ENCODE data around the gene CAMTA1. TPM values are rescaled to one million over a fixed set of nuclear protein-coding genes. Genes with fewer than 3 reads are reported as not detected.

CAMTA1 gene
- total and polyA plus RNA-seq, 8 donors, result 42.8 to 213 (median 118) TPM

- no peak overlapping the region for H3K4me3 ChIP-seq
- 67 to 78% (median 75%) methylated on average over 12 of the region's 12 CpGs for WGBS, 5 donors
- peaks cover 0 to 11% (median 5%) of the 10 kb centered on the region in 3 donors for H3K27me3 ChIP-seq
- no peaks in the 10 kb centered on the region for H3K36me3 ChIP-seq
- H3K27ac ChIP-seq, result no peak overlapping the region
- peaks cover 0 to 12% (median 5%) of the 10 kb centered on the region in 4 donors for H3K4me1 ChIP-seq
- intact Hi-C loops (cut with DNase I; ENCODE audit: low total_unique reads), result no loop called here
- TF ChIP-seq POLR2AphosphoS5 (IDR thresholded peaks at IDR 0.05) (no peak), CTCF (IDR thresholded peaks at IDR 0.05) (no peak), POLR2A (IDR thresholded peaks at IDR 0.05) (no peak), EP300 (IDR thresholded peaks at IDR 0.05) (no peak)
- DNase-seq, result no peak
- H3K9me3 ChIP-seq, result no peaks in the 10 kb centered on the region
These were observed 143.0 kb downstream of the CAMTA1 start for GRCh38 chr1:6928106-6928885.

- Histone ChIP-seq H3K27me3 (peaks cover 0 to 33% (median 25%) of the 10 kb centered on the region in 3 donors), H3K9me3 (no peaks in the 10 kb centered on the region), H3K4me1 (peaks cover 0 to 4% (median 2%) of the 10 kb centered on the region in 4 donors), H3K36me3 (no peaks in the 10 kb centered on the region), H3K4me3 (no peak overlapping the region), H3K27ac (no peak overlapping the region)
- no peak for DNase-seq
- intact Hi-C loops (cut with DNase I; ENCODE audit: low total_unique reads), result no loop called here
- WGBS, 5 donors, result 73 to 82% (median 77%) methylated on average over 8 of the region's 8 CpGs
- TF ChIP-seq POLR2AphosphoS5 (IDR thresholded peaks at IDR 0.05) (no peak), CTCF (IDR thresholded peaks at IDR 0.05) (no peak), POLR2A (IDR thresholded peaks at IDR 0.05) (no peak), EP300 (IDR thresholded peaks at IDR 0.05) (no peak)
These were observed 145.6 kb downstream of the CAMTA1 start for GRCh38 chr1:6930732-6931300.

- intact Hi-C loops (cut with DNase I; ENCODE audit: low total_unique reads), result no loop called here
- TF ChIP-seq POLR2AphosphoS5 (IDR thresholded peaks at IDR 0.05), result no peak
- H3K27me3 ChIP-seq, result peaks cover 0 to 44% (median 24%) of the 10 kb centered on the region in 3 donors
These were observed 150.2 kb downstream of the CAMTA1 start for GRCh38 chr1:6935361-6935883.

GRCh38 chr1:6935911-6936690 lies 150.8 kb downstream of the CAMTA1 start:
- Histone ChIP-seq H3K27ac (no peak overlapping the region), H3K36me3 (no peaks in the 10 kb centered on the region), H3K9me3 (no peaks in the 10 kb centered on the region), H3K4me1 (peaks cover 0 to 4% (median 2%) of the 10 kb centered on the region in 4 donors), H3K4me3 (no peak overlapping the region), H3K27me3 (peaks cover 0 to 39% (median 24%) of the 10 kb centered on the region in 3 donors)
- 32 to 60% (median 53%) methylated on average over 8 of the region's 8 CpGs for WGBS, 5 donors
- intact Hi-C loops (cut with DNase I; ENCODE audit: low total_unique reads), result no loop called here
- DNase-seq, result no peak
- TF ChIP-seq CTCF (IDR thresholded peaks at IDR 0.05), result no peak
- TF ChIP-seq EP300 (IDR thresholded peaks at IDR 0.05), result no peak
- no peak for TF ChIP-seq POLR2A (IDR thresholded peaks at IDR 0.05)
- TF ChIP-seq POLR2AphosphoS5 (IDR thresholded peaks at IDR 0.05), result no peak

More at GRCh38 chr1:6935361-6935883, 150.2 kb downstream of the CAMTA1 start:
- 9 to 18% (median 14%) methylated on average over 12 of the region's 12 CpGs for WGBS, 5 donors
- H3K4me1 ChIP-seq, result peaks cover 0 to 4% (median 2%) of the 10 kb centered on the region in 4 donors
- H3K27ac ChIP-seq, result no peak overlapping the region
- DNase-seq, result peak in 1 of 2 donors; percentile 46
- no peaks in the 10 kb centered on the region for H3K36me3 ChIP-seq
- no peaks in the 10 kb centered on the region for H3K9me3 ChIP-seq
- no peak overlapping the region for H3K4me3 ChIP-seq

Data from stomach (tissue), 9 donors.